Measurements from ENCODE around the gene GOLPH3L. TPM values are rescaled to one million over a fixed set of nuclear protein-coding genes. Genes with fewer than 3 reads are reported as not detected.
"Not testable (repeated sequence)": the region's sequence is repeated elsewhere in the genome, so short reads cannot be mapped to it uniquely, and the experiment has no call there.

The GOLPH3L gene
- total RNA-seq, 1 experiment from 2014 or later = 24.0 TPM

- DNase-seq = no peak
- peaks cover 36% of the 10 kb centered on the region for H3K36me3 ChIP-seq (replicated peaks; ENCODE audit: control insufficient read depth, insufficient read depth, low read length)
- H3K4me3 ChIP-seq (ENCODE audit: insufficient read depth, low read depth, low read length) = no peak overlapping the region
- no peaks in the 10 kb centered on the region for H3K27me3 ChIP-seq (ENCODE audit: control insufficient read depth, insufficient read depth, low read length)
Observed at GRCh38 chr1:150615346-150616201, 81.4 kb downstream of the GOLPH3L start.

GRCh38 chr1:150613061-150613920 is 83.7 kb downstream of the GOLPH3L start:
- no peaks in the 10 kb centered on the region for H3K27me3 ChIP-seq (ENCODE audit: control insufficient read depth, insufficient read depth, low read length)
- no peak overlapping the region for H3K4me3 ChIP-seq (ENCODE audit: insufficient read depth, low read depth, low read length)
- no peak for DNase-seq
- H3K36me3 ChIP-seq (replicated peaks; ENCODE audit: control insufficient read depth, insufficient read depth, low read length) = peaks cover 19% of the 10 kb centered on the region

- Histone ChIP-seq H3K27me3 (ENCODE audit: control insufficient read depth, insufficient read depth, low read length) (no peaks in the 10 kb centered on the region), H3K4me3 (ENCODE audit: insufficient read depth, low read depth, low read length) (no peak overlapping the region), H3K36me3 (replicated peaks; ENCODE audit: control insufficient read depth, insufficient read depth, low read length) (peaks cover 18% of the 10 kb centered on the region)
- DNase-seq = no peak
Observed at GRCh38 chr1:150612014-150612345, 85.0 kb downstream of the GOLPH3L start.

GRCh38 chr1:150610576-150610975 is 86.4 kb downstream of the GOLPH3L start:
- peaks cover 13% of the 10 kb centered on the region for H3K36me3 ChIP-seq (replicated peaks; ENCODE audit: control insufficient read depth, insufficient read depth, low read length)
- no peaks in the 10 kb centered on the region for H3K27me3 ChIP-seq (ENCODE audit: control insufficient read depth, insufficient read depth, low read length)
- no peak for DNase-seq
- no peak overlapping the region for H3K4me3 ChIP-seq (ENCODE audit: insufficient read depth, low read depth, low read length)

- no peak overlapping the region for H3K4me3 ChIP-seq (ENCODE audit: insufficient read depth, low read depth, low read length)
- peaks cover 11% of the 10 kb centered on the region for H3K36me3 ChIP-seq (replicated peaks; ENCODE audit: control insufficient read depth, insufficient read depth, low read length)
- peak; percentile 31 for DNase-seq
- H3K27me3 ChIP-seq (ENCODE audit: control insufficient read depth, insufficient read depth, low read length) = no peaks in the 10 kb centered on the region
Observed at GRCh38 chr1:150609732-150610131, 87.2 kb downstream of the GOLPH3L start.

- no peaks in the 10 kb centered on the region for H3K27me3 ChIP-seq (ENCODE audit: control insufficient read depth, insufficient read depth, low read length)
- no peak overlapping the region for H3K4me3 ChIP-seq (ENCODE audit: insufficient read depth, low read depth, low read length)
- DNase-seq = no peak
- peaks cover 3% of the 10 kb centered on the region; the same call in 1 of the 2 replicates for H3K36me3 ChIP-seq (replicated peaks; ENCODE audit: control insufficient read depth, insufficient read depth, low read length)
Observed at GRCh38 chr1:150606463-150607142, 90.4 kb downstream of the GOLPH3L start.

- DNase-seq; H3K36me3 ChIP-seq (replicated peaks; ENCODE audit: control insufficient read depth, insufficient read depth, low read length); H3K4me3 ChIP-seq (ENCODE audit: insufficient read depth, low read depth, low read length); H3K27me3 ChIP-seq (ENCODE audit: control insufficient read depth, insufficient read depth, low read length): not testable (repeated sequence)
Observed at GRCh38 chr1:150605451-150605731, 91.6 kb downstream of the GOLPH3L start.

- H3K4me3 ChIP-seq (ENCODE audit: insufficient read depth, low read depth, low read length) = no peak overlapping the region
- no peak for DNase-seq
- no peaks in the 10 kb centered on the region for H3K27me3 ChIP-seq (ENCODE audit: control insufficient read depth, insufficient read depth, low read length)
- 0 out of 2 replicates have a peak, but pooled peaks cover 4% of the 10 kb centered on the region for H3K36me3 ChIP-seq (replicated peaks; ENCODE audit: control insufficient read depth, insufficient read depth, low read length)
Observed at GRCh38 chr1:150604226-150604588, 92.7 kb downstream of the GOLPH3L start.

GRCh38 chr1:150603711-150604110 is 93.2 kb downstream of the GOLPH3L start:
- DNase-seq = no peak
- Histone ChIP-seq H3K4me3 (ENCODE audit: insufficient read depth, low read depth, low read length) (no peak overlapping the region), H3K36me3 (replicated peaks; ENCODE audit: control insufficient read depth, insufficient read depth, low read length) (0 out of 2 replicates have a peak, but pooled peaks cover 4% of the 10 kb centered on the region), H3K27me3 (ENCODE audit: control insufficient read depth, insufficient read depth, low read length) (no peaks in the 10 kb centered on the region)

- DNase-seq; H3K36me3 ChIP-seq (replicated peaks; ENCODE audit: control insufficient read depth, insufficient read depth, low read length); H3K4me3 ChIP-seq (ENCODE audit: insufficient read depth, low read depth, low read length); H3K27me3 ChIP-seq (ENCODE audit: control insufficient read depth, insufficient read depth, low read length): not testable (repeated sequence)
Observed at GRCh38 chr1:150602372-150602771, 94.6 kb downstream of the GOLPH3L start.

- 0 out of 2 replicates have a peak, but pooled peaks cover 4% of the 10 kb centered on the region for H3K36me3 ChIP-seq (replicated peaks; ENCODE audit: control insufficient read depth, insufficient read depth, low read length)
- DNase-seq = no peak
- H3K4me3 ChIP-seq (ENCODE audit: insufficient read depth, low read depth, low read length) = no peak overlapping the region
- H3K27me3 ChIP-seq (ENCODE audit: control insufficient read depth, insufficient read depth, low read length) = no peaks in the 10 kb centered on the region
Observed at GRCh38 chr1:150601540-150601939, 95.4 kb downstream of the GOLPH3L start.

GRCh38 chr1:150598346-150598745 is 98.6 kb downstream of the GOLPH3L start:
- H3K27me3 ChIP-seq (ENCODE audit: control insufficient read depth, insufficient read depth, low read length); H3K36me3 ChIP-seq (replicated peaks; ENCODE audit: control insufficient read depth, insufficient read depth, low read length); H3K4me3 ChIP-seq (ENCODE audit: insufficient read depth, low read depth, low read length); DNase-seq: not testable (repeated sequence)

- no peak for DNase-seq
- Histone ChIP-seq H3K27me3 (ENCODE audit: control insufficient read depth, insufficient read depth, low read length) (no peaks in the 10 kb centered on the region), H3K36me3 (replicated peaks; ENCODE audit: control insufficient read depth, insufficient read depth, low read length) (0 out of 2 replicates have a peak, but pooled peaks cover 4% of the 10 kb centered on the region), H3K4me3 (ENCODE audit: insufficient read depth, low read depth, low read length) (no peak overlapping the region)
Observed at GRCh38 chr1:150596976-150597375, 100.0 kb downstream of the GOLPH3L start.
